ENCODE data around the gene SNRPE.

The SNRPE gene

GRCh38 chr1:203905275-203905674 is 43.9 kb downstream of the SNRPE start:
- ChIA-PET POLR2A (no interaction called here), CTCF (interaction anchor here (1.1 kb wide), 1 partner anchor 224 kb away, joined by 4 read pairs; no protein-coding TSS in a partner anchor)
- H3K27ac ChIP-seq (ENCODE audit: extremely low read depth, low read depth, low read length), result no peak overlapping the region
- no peaks in the 10 kb centered on the region for H3K4me1 ChIP-seq (ENCODE audit: control insufficient read depth, insufficient read depth, low read length)
- no peaks in the 10 kb centered on the region for H3K36me3 ChIP-seq (ENCODE audit: control insufficient read depth in 2 of 2, insufficient read depth in 1 of 2, low read length in 2 of 2)
- no peak overlapping the region for H3K4me3 ChIP-seq (ENCODE audit: low read depth, low read length)
- no peak for TF ChIP-seq ZNF747 (tag by site-specific recombination; IDR thresholded peaks at IDR 0.05)
- TF ChIP-seq ZNF121 (tag by site-specific recombination; IDR thresholded peaks at IDR 0.05), result peak; percentile 28; the same call in 1 of the 2 replicates
- H3K9me3 ChIP-seq (ENCODE audit: control insufficient read depth, insufficient read depth, low read depth, low read length), result no peaks in the 10 kb centered on the region

DNA sequence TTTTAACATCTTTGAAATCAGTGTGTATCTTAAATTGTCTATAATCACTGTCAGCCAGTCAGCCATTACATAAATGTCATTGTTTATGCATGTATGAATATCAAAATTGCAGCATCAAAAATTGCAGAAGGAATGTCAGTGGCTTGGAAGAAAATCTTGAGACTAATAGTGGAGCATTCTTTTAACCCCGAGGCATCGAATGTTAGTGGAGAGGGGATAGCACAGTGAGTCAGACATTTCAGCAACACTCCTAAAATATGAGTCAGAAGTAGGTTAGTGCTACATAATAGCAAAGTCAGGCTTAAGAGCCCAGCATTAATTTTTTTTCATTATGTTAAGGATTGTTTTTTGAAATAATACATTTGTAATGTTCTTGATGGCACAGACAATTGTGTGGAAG is 45.5 kb downstream of the SNRPE start:
- POLR2A ChIA-PET, result no interaction called here
- H3K36me3 ChIP-seq (ENCODE audit: control insufficient read depth in 2 of 2, insufficient read depth in 1 of 2, low read length in 2 of 2), result no peaks in the 10 kb centered on the region
- H3K27ac ChIP-seq (ENCODE audit: extremely low read depth, low read depth, low read length), result no peak overlapping the region
- no peaks in the 10 kb centered on the region for H3K9me3 ChIP-seq (ENCODE audit: control insufficient read depth, insufficient read depth, low read depth, low read length)
- H3K4me1 ChIP-seq (ENCODE audit: control insufficient read depth, insufficient read depth, low read length), result no peaks in the 10 kb centered on the region
- CTCF ChIA-PET, result interaction anchor here (1.0 kb wide), 1 partner anchor 222 kb away, joined by 3 read pairs; no protein-coding TSS in a partner anchor
- TF ChIP-seq ZNF184 (tag by site-specific recombination; IDR thresholded peaks at IDR 0.05) (0 out of 2 replicates have a peak, but pooled peaks have one; percentile 62), ZNF324 (tag by site-specific recombination; IDR thresholded peaks at IDR 0.05) (no peak)
- no peak overlapping the region for H3K4me3 ChIP-seq (ENCODE audit: low read depth, low read length)

GRCh38 chr1:203907901-203908300 is 46.5 kb downstream of the SNRPE start:
- ChIA-PET CTCF (interaction anchor here (1.0 kb wide), 1 partner anchor 221 kb away, joined by 3 read pairs; no protein-coding TSS in a partner anchor), POLR2A (no interaction called here)
- no peaks in the 10 kb centered on the region for H3K4me1 ChIP-seq (ENCODE audit: control insufficient read depth, insufficient read depth, low read length)
- TF ChIP-seq ATF2 (tag by site-specific recombination; IDR thresholded peaks at IDR 0.05; ENCODE audit: low read depth) (peak; percentile 80), ZNF561 (tag by site-specific recombination; IDR thresholded peaks at IDR 0.05; ENCODE audit: borderline replicate concordance) (no peak), ZNF114 (tag by site-specific recombination; IDR thresholded peaks at IDR 0.05) (no peak), HOXA7 (CRISPR knock-in tag; IDR thresholded peaks at IDR 0.05; ENCODE audit: borderline replicate concordance) (no peak)
- TF ChIP-seq, protein P1, sequence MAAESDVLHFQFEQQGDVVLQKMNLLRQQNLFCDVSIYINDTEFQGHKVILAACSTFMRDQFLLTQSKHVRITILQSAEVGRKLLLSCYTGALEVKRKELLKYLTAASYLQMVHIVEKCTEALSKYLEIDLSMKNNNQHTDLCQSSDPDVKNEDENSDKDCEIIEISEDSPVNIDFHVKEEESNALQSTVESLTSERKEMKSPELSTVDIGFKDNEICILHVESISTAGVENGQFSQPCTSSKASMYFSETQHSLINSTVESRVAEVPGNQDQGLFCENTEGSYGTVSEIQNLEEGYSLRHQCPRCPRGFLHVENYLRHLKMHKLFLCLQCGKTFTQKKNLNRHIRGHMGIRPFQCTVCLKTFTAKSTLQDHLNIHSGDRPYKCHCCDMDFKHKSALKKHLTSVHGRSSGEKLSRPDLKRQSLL (tag by site-specific recombination; IDR thresholded peaks at IDR 0.05), result no peak
- no peak overlapping the region for H3K27ac ChIP-seq (ENCODE audit: extremely low read depth, low read depth, low read length)
- H3K9me3 ChIP-seq (ENCODE audit: control insufficient read depth, insufficient read depth, low read depth, low read length), result no peaks in the 10 kb centered on the region
- no peaks in the 10 kb centered on the region for H3K36me3 ChIP-seq (ENCODE audit: control insufficient read depth in 2 of 2, insufficient read depth in 1 of 2, low read length in 2 of 2)
- no peak overlapping the region for H3K4me3 ChIP-seq (ENCODE audit: low read depth, low read length)

DNA sequence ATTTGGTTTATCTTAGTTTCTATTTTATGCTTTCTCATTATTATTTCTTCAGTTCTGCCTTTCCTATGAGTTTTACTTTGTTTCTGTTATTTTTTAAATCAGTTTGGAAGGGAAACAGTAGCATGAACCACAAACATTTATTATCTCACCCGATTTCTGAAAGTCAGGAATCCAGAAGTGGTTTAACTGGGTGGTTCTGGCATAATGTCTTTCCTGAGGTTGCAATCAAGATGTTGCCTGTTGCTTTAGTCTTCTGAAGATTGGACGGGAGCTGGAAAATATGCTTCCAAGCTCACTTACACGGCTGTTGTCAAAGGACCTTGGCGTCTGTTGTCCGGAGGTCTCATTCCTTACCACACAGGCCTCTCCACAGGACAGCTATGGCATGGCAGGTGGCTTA is 50.4 kb downstream of the SNRPE start:
- ChIA-PET CTCF (interaction anchor here (1.3 kb wide), 1 partner anchor 40 kb away, joined by 4 read pairs; no protein-coding TSS in a partner anchor), POLR2A (no interaction called here)
- TF ChIP-seq ZNF211 (tag by site-specific recombination; IDR thresholded peaks at IDR 0.05; ENCODE audit: low read depth) (no peak), ZNF121 (tag by site-specific recombination; IDR thresholded peaks at IDR 0.05) (no peak), ZNF354C (tag by site-specific recombination; IDR thresholded peaks at IDR 0.05; ENCODE audit: borderline replicate concordance, low read depth) (no peak), HOXC10 (CRISPR knock-in tag; IDR thresholded peaks at IDR 0.05) (no peak), ZBTB44 (tag by site-specific recombination; IDR thresholded peaks at IDR 0.05) (no peak), KLF16 (tag by site-specific recombination; IDR thresholded peaks at IDR 0.05) (no peak), ZNF155 (tag by site-specific recombination; IDR thresholded peaks at IDR 0.05) (no peak)
- Histone ChIP-seq H3K4me3 (ENCODE audit: low read depth, low read length) (no peak overlapping the region), H3K9me3 (ENCODE audit: control insufficient read depth, insufficient read depth, low read depth, low read length) (no peaks in the 10 kb centered on the region), H3K4me1 (ENCODE audit: control insufficient read depth, insufficient read depth, low read length) (no peaks in the 10 kb centered on the region), H3K27ac (ENCODE audit: extremely low read depth, low read depth, low read length) (no peak overlapping the region), H3K36me3 (ENCODE audit: control insufficient read depth in 2 of 2, insufficient read depth in 1 of 2, low read length in 2 of 2) (no peaks in the 10 kb centered on the region)

Measured in HEK293 (cell line).